ENCODE results near the gene SPON1.

DNA sequence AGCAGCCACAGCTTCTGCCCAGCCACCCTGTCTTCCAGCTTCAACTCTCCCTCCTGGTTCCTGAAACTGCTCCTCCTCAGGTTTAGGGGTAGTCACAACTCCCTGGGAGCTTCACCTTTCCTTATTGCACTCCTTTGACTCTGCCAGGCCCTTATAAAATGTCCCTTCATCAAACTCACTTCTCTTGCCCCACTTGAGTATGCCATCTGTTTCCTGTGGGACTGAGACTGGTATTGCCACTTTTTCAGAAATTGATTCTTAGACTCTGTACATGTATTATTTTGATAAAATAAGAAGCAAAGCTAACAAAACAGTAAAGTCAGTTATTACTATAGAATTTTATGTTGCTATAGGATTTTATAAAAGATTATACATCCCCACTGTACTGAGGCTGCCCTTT lies 134.1 kb downstream of the SPON1 start:
- no peak for TF ChIP-seq ZNF274 (IDR thresholded peaks at IDR 0.05; ENCODE audit: low read depth, low read length)
- no peak for TF ChIP-seq YY1 (IDR thresholded peaks at IDR 0.05; ENCODE audit: insufficient read depth, insufficient read length)
- no peak for TF ChIP-seq SUZ12 (IDR thresholded peaks at IDR 0.05; ENCODE audit: extremely low read depth, insufficient read depth, insufficient read length)

Data from NT2/D1 (cell line).